GM18526 (cell line): ENCODE results near the gene WWOX.

ENCODE experiments used
- POLR2A ChIP-seq: IDR thresholded peaks from 3 replicates; pipeline ENCODE4 v1.6.1; 2011; ENCODE audit not compliant: insufficient read length; ENCODE audit errors: extremely low read depth

Gene WWOX

GRCh38 chr16:79072517-79072916, 973.1 kb downstream of the WWOX start:
- no peak for TF ChIP-seq POLR2A

- no peak for TF ChIP-seq POLR2A
Measured at GRCh38 chr16:79073566-79073965, 974.1 kb downstream of the WWOX start.

- no peak for TF ChIP-seq POLR2A
Measured at GRCh38 chr16:79074541-79074940, 975.1 kb downstream of the WWOX start.

- no peak for TF ChIP-seq POLR2A
Measured at GRCh38 chr16:79074951-79075350, 975.5 kb downstream of the WWOX start.

- no peak for TF ChIP-seq POLR2A
Measured at GRCh38 chr16:79076047-79076767, 976.8 kb downstream of the WWOX start.

- TF ChIP-seq POLR2A, result no peak
Measured at GRCh38 chr16:79077346-79077745, 977.9 kb downstream of the WWOX start.

- no peak for TF ChIP-seq POLR2A
Measured at GRCh38 chr16:79079656-79080420, 980.4 kb downstream of the WWOX start.

GRCh38 chr16:79081297-79082066, 982.0 kb downstream of the WWOX start:
- no peak for TF ChIP-seq POLR2A

- no peak for TF ChIP-seq POLR2A
Measured at GRCh38 chr16:79082970-79083369, 983.5 kb downstream of the WWOX start.

GRCh38 chr16:79083508-79084299, 984.2 kb downstream of the WWOX start:
- TF ChIP-seq POLR2A, result no peak

- TF ChIP-seq POLR2A, result no peak
Measured at GRCh38 chr16:79088971-79089370, 989.5 kb downstream of the WWOX start.

- TF ChIP-seq POLR2A, result no peak
Measured at GRCh38 chr16:79089735-79090284, 990.4 kb downstream of the WWOX start.

- TF ChIP-seq POLR2A, result no peak
Measured at GRCh38 chr16:79090966-79091365, 991.5 kb downstream of the WWOX start.

GRCh38 chr16:79092846-79093245, 993.4 kb downstream of the WWOX start:
- TF ChIP-seq POLR2A, result no peak

- TF ChIP-seq POLR2A, result no peak
Measured at GRCh38 chr16:79093554-79093967, 994.1 kb downstream of the WWOX start.
